Caco-2 (cell line): ENCODE data around the gene INHBA. TPM values are rescaled to one million over a fixed set of nuclear protein-coding genes. Genes with fewer than 3 reads are reported as not detected.

ENCODE experiments used
- BruUV-seq: library from RNA; stranded (reverse); fragments of 400-500 nt; replicated peaks from 2 replicates; lab custom pipeline; 2021; lab: Mats Ljungman, UMichigan
- CTCF ChIA-PET: fragments of 300-600 bp; sonication (Branson Sonifier 250); formaldehyde crosslinking; loops from one replicate; lab custom pipeline; 2022; ENCODE audit warnings: antibody characterized with exemption; lab: Charles Lee
- POLR2A ChIA-PET: fragments of 300-600 bp; sonication (Branson Sonifier 250); formaldehyde crosslinking; loops from one replicate; lab custom pipeline; 2022; ENCODE audit warnings: antibody characterized with exemption; lab: Charles Lee
- DNase-seq, 2 experiments: peaks; one replicate each; pipeline versions ENCODE4 v3.0.0 to v3.0.0-alpha.2; 2020 to 2022
- H3K27me3 ChIP-seq: replicated peaks from 2 replicates; pipeline ENCODE4 v1.6.0; 2011; ENCODE audit warnings: low read length; ENCODE audit not compliant: control insufficient read depth, insufficient read depth
- H3K36me3 ChIP-seq: 2 replicates; pipeline ENCODE4 v1.5.1; 2011; ENCODE audit warnings: low read length; ENCODE audit not compliant: control insufficient read depth, insufficient read depth
- H3K4me1 ChIP-seq: fragments of 250-450 bp; sonication (Bioruptor Pico); 2 replicates; pipeline ENCODE4 v1.5.1; 2020; ENCODE audit warnings: mild to moderate bottlenecking
- H3K4me3 ChIP-seq: 2 replicates; pipeline ENCODE4 v1.5.1; 2011; ENCODE audit warnings: low read depth, mild to moderate bottlenecking, control low read depth, low read length
- H3K9me3 ChIP-seq: fragments of 250-450 bp; sonication (Bioruptor Pico); 2 replicates; pipeline ENCODE4 v1.5.1; 2020; ENCODE audit warnings: mild to moderate bottlenecking, moderate library complexity
- H3K27ac Mint-ChIP-seq: one replicate; pipeline ENCODE4 v1.8.0; 2022; ENCODE audit warnings: mixed read lengths; ENCODE audit not compliant: unreplicated experiment
- H3K27me3 Mint-ChIP-seq: one replicate; pipeline ENCODE4 v1.8.0; 2022; ENCODE audit warnings: mixed read lengths; ENCODE audit not compliant: insufficient read depth, unreplicated experiment
- H3K36me3 Mint-ChIP-seq: one replicate; pipeline ENCODE4 v1.8.0; 2022; ENCODE audit warnings: mild to moderate bottlenecking, mixed read lengths; ENCODE audit not compliant: insufficient read depth, unreplicated experiment
- H3K4me1 Mint-ChIP-seq: one replicate; pipeline ENCODE4 v1.8.0; 2022; ENCODE audit warnings: low read depth, mixed read lengths; ENCODE audit not compliant: unreplicated experiment
- H3K4me3 Mint-ChIP-seq: one replicate; pipeline ENCODE4 v1.8.0; 2022; ENCODE audit warnings: mild to moderate bottlenecking, moderate library complexity, mixed read lengths; ENCODE audit not compliant: unreplicated experiment
- H3K9me3 Mint-ChIP-seq: one replicate; pipeline ENCODE4 v1.8.0; 2022; ENCODE audit warnings: mixed read lengths; ENCODE audit not compliant: unreplicated experiment
- CTCF ChIP-seq, 2 experiments: fragments of 200-600 bp in 1 of 2; IDR thresholded peaks; 1 replicate in 1 of 2; 2 replicates in 1 of 2; pipeline versions ENCODE4 v1.5.1 to v1.8.0; 2011 to 2022; ENCODE audit warnings: antibody characterized with exemption in 1 of 2, control low read depth in 1 of 2, inconsistent platforms in 1 of 2, low read depth in 1 of 2, low read length in 1 of 2, mild to moderate bottlenecking in 1 of 2, moderate library complexity in 1 of 2; ENCODE audit not compliant: insufficient read depth in 1 of 2, severe bottlenecking in 1 of 2, unreplicated experiment in 1 of 2
- intact Hi-C: fragments of 100-400 bp; cut with micrococcal nuclease; formaldehyde crosslinking; loops from one replicate; pipeline ENCODE4 v1.10.0; 2022; ENCODE audit not compliant: unreplicated experiment
- total RNA-seq: library from RNA; stranded (reverse); gene quantifications from 2 replicates; pipeline ENCODE4 v1.2.3, GENCODE V29; 2022

The INHBA gene
- total RNA-seq, 1 experiment from 2014 or later, result 0.52 TPM

DNA sequence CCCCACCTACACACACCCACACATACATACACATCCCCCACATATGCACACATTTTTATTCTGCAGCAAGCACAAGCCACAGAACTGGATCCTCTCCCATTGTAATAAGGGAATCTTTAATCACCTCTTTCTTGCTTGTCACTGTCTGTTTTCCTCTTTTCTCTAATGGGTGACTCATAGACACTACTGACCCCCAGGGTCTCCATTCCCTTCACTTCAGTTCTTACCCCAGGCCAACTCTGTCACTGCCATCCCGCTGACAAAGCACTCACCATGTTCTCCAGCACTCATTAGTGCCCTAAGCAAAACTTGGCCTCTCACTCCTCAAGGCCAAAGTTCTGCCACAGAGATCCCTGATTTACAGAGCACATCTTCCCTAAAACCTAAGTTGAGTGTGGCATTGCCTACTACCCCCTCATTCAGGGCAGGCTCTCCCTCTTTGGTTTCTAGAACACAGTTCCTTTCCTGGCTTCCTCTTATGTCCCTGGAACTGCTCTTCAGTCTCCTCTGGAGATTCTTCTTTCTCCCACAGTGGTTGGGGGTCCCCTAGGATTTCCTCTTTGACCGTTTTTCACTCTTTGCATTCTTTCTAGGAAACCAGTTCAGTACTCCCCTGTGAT is 39.6 kb upstream of the INHBA start:
- TF ChIP-seq CTCF (IDR thresholded peaks at IDR 0.05; ENCODE audit: insufficient read depth in 1 of 2, low read depth in 1 of 2, low read length in 1 of 2, severe bottlenecking in 1 of 2, unreplicated experiment in 1 of 2), result no peak
- Mint-ChIP-seq H3K4me1 (no peaks in the 10 kb centered on the region), H3K27me3 (no peaks in the 10 kb centered on the region), H3K4me3 (no peak overlapping the region), H3K27ac (no peak overlapping the region), H3K36me3 (no peaks in the 10 kb centered on the region), H3K9me3 (peaks cover 42% of the 10 kb centered on the region)
- Histone ChIP-seq H3K36me3 (no peaks in the 10 kb centered on the region), H3K4me1 (no peaks in the 10 kb centered on the region), H3K4me3 (no peak overlapping the region), H3K9me3 (peaks cover 2% of the 10 kb centered on the region; the same call in 1 of the 2 replicates), H3K27me3 (no peaks in the 10 kb centered on the region)
- no peak for DNase-seq
- intact Hi-C loops, result no loop called here
- CTCF ChIA-PET, result no interaction called here
- no TSS peak for BruUV-seq
- POLR2A ChIA-PET, result no interaction called here

- H3K27me3 Mint-ChIP-seq, result peaks cover 7% of the 10 kb centered on the region
- Histone ChIP-seq H3K4me3 (no peak overlapping the region), H3K9me3 (peaks cover 2% of the 10 kb centered on the region; the same call in 1 of the 2 replicates), H3K27me3 (no peaks in the 10 kb centered on the region), H3K4me1 (no peaks in the 10 kb centered on the region), H3K36me3 (no peaks in the 10 kb centered on the region)
- ChIA-PET CTCF (no interaction called here), POLR2A (no interaction called here)
- TF ChIP-seq CTCF (IDR thresholded peaks at IDR 0.05; ENCODE audit: insufficient read depth in 1 of 2, low read depth in 1 of 2, low read length in 1 of 2, severe bottlenecking in 1 of 2, unreplicated experiment in 1 of 2), result no peak
- no peak overlapping the region for H3K4me3 Mint-ChIP-seq
- no peak for DNase-seq
- no peaks in the 10 kb centered on the region for H3K4me1 Mint-ChIP-seq
- no peaks in the 10 kb centered on the region for H3K36me3 Mint-ChIP-seq
- intact Hi-C loops, result no loop called here
- H3K27ac Mint-ChIP-seq, result no peak overlapping the region
- H3K9me3 Mint-ChIP-seq, result peaks cover 25% of the 10 kb centered on the region
- no TSS peak for BruUV-seq
Measured at GRCh38 chr7:41738806-41739205, 35.9 kb upstream of the INHBA start.

DNA sequence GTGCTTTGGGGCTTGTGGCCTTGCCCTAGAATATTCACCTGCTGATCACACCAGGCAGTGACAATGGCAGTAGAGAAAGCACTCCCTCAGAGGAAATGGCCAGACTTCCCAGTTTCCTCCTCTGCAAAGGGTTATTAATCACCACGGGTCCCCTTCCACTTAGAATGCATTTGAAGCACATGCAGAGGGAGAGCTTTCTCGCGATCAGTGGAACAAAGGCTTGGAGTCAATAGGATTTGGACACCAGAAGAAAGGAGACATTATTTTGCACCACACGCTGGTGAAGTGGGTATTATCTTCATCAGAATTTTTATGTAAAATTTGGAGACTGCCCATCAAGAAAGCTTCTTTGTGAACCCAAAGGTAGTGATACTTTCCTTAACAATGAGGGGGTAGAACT is 35.4 kb upstream of the INHBA start:
- peaks cover 7% of the 10 kb centered on the region for H3K27me3 Mint-ChIP-seq
- H3K4me1 Mint-ChIP-seq, result no peaks in the 10 kb centered on the region
- Histone ChIP-seq H3K9me3 (peaks cover 2% of the 10 kb centered on the region; the same call in 1 of the 2 replicates), H3K4me1 (no peaks in the 10 kb centered on the region), H3K27me3 (no peaks in the 10 kb centered on the region), H3K4me3 (no peak overlapping the region), H3K36me3 (no peaks in the 10 kb centered on the region)
- H3K4me3 Mint-ChIP-seq, result no peak overlapping the region
- no TSS peak for BruUV-seq
- POLR2A ChIA-PET, result no interaction called here
- DNase-seq, result no peak
- TF ChIP-seq CTCF (IDR thresholded peaks at IDR 0.05; ENCODE audit: insufficient read depth in 1 of 2, low read depth in 1 of 2, low read length in 1 of 2, severe bottlenecking in 1 of 2, unreplicated experiment in 1 of 2), result no peak
- intact Hi-C loops, result no loop called here
- no peaks in the 10 kb centered on the region for H3K36me3 Mint-ChIP-seq
- H3K9me3 Mint-ChIP-seq, result peaks cover 20% of the 10 kb centered on the region
- H3K27ac Mint-ChIP-seq, result no peak overlapping the region
- CTCF ChIA-PET, result no interaction called here
